Measurements from ENCODE around the gene SFXN3.
A peak's percentile ranks its signal among the peaks of the same experiment; 100 is the strongest.

The SFXN3 gene

GRCh38 chr10:101031128-101031795 is at the start of gene SFXN3, which contains the start of gene PDZD7:
Gene SFXN3, plus strand, starts transcription at chr10:101031234. Its CDS starts 3,461 bp downstream, at chr10:101034695.
Gene PDZD7, minus strand, starts transcription at chr10:101031129. Its CDS starts 910 bp downstream, at chr10:101030219.
- peak; percentile 54 for FAIRE-seq

GRCh38 chr10:100982916-100983830 is 47.9 kb upstream of the SFXN3 start:
- FAIRE-seq (no peak), DNase-seq (ENCODE audit: extremely low spot score, insufficient read length, low read depth) (no peak)

More at GRCh38 chr10:101031128-101031795, at the start of gene SFXN3, which contains the start of gene PDZD7:
- DNase-seq (ENCODE audit: extremely low spot score, insufficient read length, low read depth): peak; percentile 96

GRCh38 chr10:100983868-100984671 is 47.0 kb upstream of the SFXN3 start:
- FAIRE-seq (no peak), DNase-seq (ENCODE audit: extremely low spot score, insufficient read length, low read depth) (no peak)

- DNase-seq (ENCODE audit: extremely low spot score, insufficient read length, low read depth) (no peak), FAIRE-seq (no peak)
These were observed 46.3 kb upstream of the SFXN3 start for GRCh38 chr10:100984672-100985177.

GRCh38 chr10:100985336-100985735 is 45.7 kb upstream of the SFXN3 start:
- FAIRE-seq (peak; percentile 31), DNase-seq (ENCODE audit: extremely low spot score, insufficient read length, low read depth) (no peak)

- no peak for FAIRE-seq
- no peak for DNase-seq (ENCODE audit: extremely low spot score, insufficient read length, low read depth)
These were observed 44.4 kb upstream of the SFXN3 start for GRCh38 chr10:100986623-100986951.

- FAIRE-seq (peak; percentile 89), DNase-seq (ENCODE audit: extremely low spot score, insufficient read length, low read depth) (peak; percentile 78)
These were observed 43.9 kb upstream of the SFXN3 start, which contains the start of the genes MRPL43 and TWNK for GRCh38 chr10:100986952-100987684. Gene MRPL43, minus strand, starts transcription at chr10:100987497. Its CDS starts 54 bp downstream, at chr10:100987443. Gene TWNK, plus strand, starts transcription at chr10:100987543. Its CDS starts 668 bp downstream, at chr10:100988211.

GRCh38 chr10:100987685-100988049 is 43.4 kb upstream of the SFXN3 start:
- peak; percentile 62 for FAIRE-seq

GRCh38 chr10:100988166-100988565 is 42.9 kb upstream of the SFXN3 start:
- no peak for DNase-seq (ENCODE audit: extremely low spot score, insufficient read length, low read depth)
- no peak for FAIRE-seq

More at GRCh38 chr10:100987685-100988049, 43.4 kb upstream of the SFXN3 start:
- DNase-seq (ENCODE audit: extremely low spot score, insufficient read length, low read depth): no peak

GRCh38 chr10:100989088-100989487 is 41.9 kb upstream of the SFXN3 start:
- FAIRE-seq: no peak
- no peak for DNase-seq (ENCODE audit: extremely low spot score, insufficient read length, low read depth)

GRCh38 chr10:100993986-100994708 is 36.9 kb upstream of the SFXN3 start:
- FAIRE-seq (no peak), DNase-seq (ENCODE audit: extremely low spot score, insufficient read length, low read depth) (no peak)

GRCh38 chr10:100995181-100995580 is 35.9 kb upstream of the SFXN3 start:
- no peak for DNase-seq (ENCODE audit: extremely low spot score, insufficient read length, low read depth)
- no peak for FAIRE-seq

- FAIRE-seq (no peak), DNase-seq (ENCODE audit: extremely low spot score, insufficient read length, low read depth) (no peak)
These were observed 34.2 kb upstream of the SFXN3 start for GRCh38 chr10:100996678-100997359.

GRCh38 chr10:100997360-100998182 is 33.5 kb upstream of the SFXN3 start:
- peak; percentile 49 for DNase-seq (ENCODE audit: extremely low spot score, insufficient read length, low read depth)
- peak; percentile 77 for FAIRE-seq

GRCh38 chr10:100998183-100998990 is 32.6 kb upstream of the SFXN3 start:
- no peak for FAIRE-seq
- peak; percentile 53 for DNase-seq (ENCODE audit: extremely low spot score, insufficient read length, low read depth)

- FAIRE-seq (peak; percentile 76), DNase-seq (ENCODE audit: extremely low spot score, insufficient read length, low read depth) (peak; percentile 84)
These were observed 31.9 kb upstream of the SFXN3 start for GRCh38 chr10:100998991-100999741.
